Stimulated activated CD8-positive, alpha-beta memory T cell treated with anti-CD3 and anti-CD28 coated beads, Interleukin-12 subunit alpha, Interleukin-12 subunit beta, amount 100 ng/mL, for 4 hours (primary cell): ENCODE results near the gene SLX9.

ENCODE experiments used
- DNase-seq: peaks from one replicate; pipeline ENCODE4 v3.0.0-alpha.2; 2020; ENCODE audit warnings: low read depth

SLX9 gene

DNA sequence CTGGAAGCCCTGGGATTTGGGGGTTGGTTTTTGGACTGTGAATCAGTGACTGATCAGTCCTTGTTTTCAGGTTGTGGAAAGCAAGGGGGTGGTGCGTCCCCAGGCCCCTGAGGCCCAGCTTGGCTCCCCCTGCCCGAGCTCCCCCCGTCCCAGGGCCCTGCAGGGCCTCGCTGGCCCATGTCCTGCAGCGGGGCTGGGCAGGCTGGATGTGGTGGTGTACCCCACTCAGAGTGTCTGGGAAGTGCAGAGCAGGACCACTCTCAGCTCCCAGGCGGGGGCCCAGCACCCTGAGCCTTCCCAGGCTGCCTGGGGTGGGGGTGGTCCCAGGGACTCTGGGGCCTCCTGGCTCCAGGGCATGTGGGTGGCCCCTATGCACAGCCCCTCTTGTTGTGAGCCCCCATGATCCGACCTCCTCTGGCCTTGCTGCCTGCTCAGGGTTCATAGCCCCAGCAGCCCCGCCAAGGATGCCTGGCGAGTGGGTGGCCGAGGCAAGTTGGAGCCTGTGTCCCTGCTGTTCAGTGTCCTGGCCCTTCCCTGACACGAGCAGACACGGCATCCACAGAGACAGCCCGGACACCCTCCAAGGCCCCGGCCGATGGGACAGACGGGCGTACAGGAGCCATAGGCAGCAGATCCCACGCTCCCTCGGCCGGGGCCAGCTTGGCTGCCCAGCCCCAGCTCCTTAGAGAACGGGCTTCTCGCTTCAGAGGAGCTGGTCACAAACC lies 37.9 kb downstream of the SLX9 start:
- no peak for DNase-seq

- no peak for DNase-seq
Observed at GRCh38 chr21:44979687-44980561, 40.1 kb downstream of the SLX9 start.

DNA sequence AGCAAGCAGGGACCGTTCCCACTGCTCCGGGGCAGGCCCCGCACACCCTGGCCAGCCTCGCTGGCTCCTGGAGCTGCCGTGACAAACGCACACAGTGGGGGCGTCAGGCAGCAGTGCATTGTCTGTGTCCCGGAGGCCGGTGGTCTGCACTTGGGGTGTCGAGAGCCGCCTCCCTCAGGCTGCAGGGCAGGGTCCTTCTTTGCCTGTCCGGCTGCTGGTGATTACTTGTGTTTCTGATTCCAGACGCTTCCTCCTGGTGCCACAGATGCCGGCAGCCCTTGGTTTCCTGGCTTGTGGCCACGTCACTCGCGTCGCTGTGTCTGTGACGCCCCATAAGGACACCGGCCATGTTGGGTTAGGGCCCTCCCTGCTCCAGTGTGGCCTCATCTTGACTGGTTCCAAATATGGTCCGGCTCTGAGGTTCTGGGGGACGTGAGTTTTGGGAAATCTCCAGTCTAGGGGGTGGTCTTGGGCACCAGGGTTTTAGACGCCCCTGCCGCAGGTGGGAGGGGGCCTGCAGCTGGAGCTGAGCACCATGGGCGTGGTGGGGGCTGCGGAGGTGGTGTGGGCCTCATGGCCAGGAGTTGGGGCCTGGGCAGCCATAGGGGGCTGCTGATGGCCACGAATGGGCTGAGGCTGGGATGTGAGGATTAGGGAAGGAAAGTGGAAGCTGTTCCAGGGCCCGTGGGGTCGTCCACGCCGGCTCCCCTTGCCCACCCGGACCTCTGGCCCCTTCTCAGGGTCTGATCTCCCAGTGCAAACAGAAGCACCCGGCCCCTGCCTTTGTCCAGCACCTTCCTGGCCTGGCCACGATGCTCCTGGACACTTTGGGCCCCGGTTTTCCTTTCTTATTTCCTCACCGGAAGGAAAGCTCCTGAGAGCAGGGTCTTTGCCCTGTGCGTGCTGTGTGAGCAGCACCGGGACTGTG lies 41.0 kb downstream of the SLX9 start:
- DNase-seq = no peak

GRCh38 chr21:44982558-44983250 lies 42.9 kb downstream of the SLX9 start:
- no peak for DNase-seq

DNA sequence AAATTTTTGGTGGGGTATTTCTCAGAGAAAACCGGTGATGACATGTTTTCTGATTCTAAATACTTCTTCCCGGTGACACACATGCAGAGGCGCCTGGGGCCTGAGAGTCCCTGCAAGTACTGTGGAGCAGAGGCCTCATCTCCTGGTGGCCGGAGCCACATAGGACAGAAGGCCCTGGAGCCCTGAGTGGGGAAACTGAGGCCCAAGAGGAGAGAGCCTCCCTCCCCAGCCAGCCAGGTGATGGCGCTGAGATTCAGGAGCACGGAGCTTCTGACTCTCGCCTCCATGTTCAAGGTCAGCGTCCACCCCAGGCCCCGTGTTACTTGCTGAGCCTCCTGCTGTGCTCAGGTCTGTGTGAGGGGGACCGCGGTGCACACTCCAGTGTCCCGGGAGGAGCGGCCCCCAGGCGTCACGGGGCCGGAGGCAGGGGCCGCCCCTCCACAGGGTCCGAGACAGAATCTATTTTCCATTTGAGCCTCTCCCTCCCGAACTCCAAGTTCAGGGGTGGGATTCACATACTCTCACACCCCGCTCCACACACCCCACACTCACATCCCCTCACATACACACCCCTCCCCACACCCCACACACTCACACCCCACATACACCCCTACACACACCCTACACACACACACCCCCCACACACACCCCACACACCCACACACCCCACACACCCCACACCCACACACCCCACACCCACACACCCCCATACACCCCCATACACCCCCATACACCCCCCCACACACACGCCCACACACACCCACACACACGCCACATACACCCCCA lies 43.8 kb downstream of the SLX9 start:
- no peak for DNase-seq

- DNase-seq = no peak
Observed at GRCh38 chr21:44984428-44984791, 44.6 kb downstream of the SLX9 start.

DNA sequence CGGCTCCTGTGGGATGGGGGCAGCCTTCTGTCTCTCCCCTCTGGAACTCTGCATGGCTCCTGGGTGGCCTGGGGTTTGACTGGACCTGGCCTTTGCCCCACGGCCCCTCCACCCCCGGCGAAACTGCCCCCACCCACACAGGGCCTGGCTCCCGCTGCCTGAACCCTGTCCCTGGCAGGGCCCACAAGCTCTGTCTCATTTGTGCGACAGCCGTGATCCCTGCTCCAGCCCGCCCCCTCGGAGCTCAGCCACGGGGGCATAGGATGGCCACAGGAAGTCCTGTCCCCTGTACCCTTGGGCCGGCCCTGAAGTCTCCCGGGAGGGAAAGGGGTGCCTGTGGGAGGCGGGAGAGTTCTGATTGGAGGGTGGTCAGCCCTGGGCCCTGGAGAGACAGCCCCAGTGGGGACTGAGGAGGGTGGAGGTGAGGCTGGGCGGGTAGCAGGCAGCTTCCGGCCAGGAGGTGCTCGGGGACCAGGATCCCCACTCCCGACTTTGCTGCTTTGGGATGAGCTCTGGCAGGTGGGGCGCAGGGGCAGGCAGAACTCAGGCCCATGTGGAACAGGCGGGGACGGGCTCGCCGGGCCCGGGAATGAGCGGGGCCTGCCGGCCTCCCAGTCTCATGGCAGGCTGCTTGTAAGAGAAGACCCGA lies 45.1 kb downstream of the SLX9 start:
- DNase-seq = no peak

DNA sequence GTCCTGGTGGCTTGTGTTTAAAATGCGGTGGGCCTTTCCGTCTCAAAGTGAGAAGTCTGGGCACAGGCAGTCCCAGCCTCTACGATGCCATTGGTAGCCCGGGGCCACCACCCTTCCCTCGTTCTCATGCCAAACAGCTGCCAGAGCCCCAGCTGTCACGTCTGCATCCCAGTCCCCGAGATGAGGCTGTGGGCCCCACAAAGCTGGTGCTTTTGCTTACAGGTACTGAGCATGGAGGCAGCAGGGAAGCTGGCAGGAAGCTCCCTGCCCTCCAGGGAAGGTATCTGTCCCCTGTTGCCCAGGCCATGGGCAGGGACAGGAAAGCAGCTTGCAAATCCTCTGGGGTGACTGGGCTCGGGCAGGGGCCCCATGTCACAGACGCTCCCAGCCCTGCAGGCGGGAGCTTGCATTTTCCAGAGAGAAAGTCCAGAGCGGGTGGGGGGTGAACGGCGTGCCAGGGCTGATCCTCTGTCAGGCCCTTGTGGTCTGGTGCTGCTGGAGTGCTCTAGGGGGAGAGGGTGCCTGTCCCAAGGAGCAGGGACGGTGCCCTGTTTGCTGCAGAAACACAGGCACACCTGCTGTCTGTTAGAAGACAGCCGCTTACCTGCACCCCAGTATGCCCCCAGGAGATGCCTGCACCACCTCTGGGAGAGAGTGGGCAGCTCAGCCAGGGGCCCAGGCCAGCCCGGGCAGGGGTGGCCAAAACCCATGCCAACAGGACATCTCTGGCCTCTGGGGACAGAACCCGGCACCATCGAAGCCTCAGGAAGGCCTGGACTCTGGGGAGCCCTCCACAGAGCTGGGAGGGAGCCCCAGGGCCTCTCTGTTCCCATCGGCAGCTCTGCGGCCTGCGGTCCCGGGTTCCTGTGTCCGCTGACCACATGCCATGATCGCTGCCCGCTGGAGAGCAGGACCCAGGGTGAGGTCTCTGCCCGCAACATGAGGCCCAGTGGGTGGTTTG lies 45.9 kb downstream of the SLX9 start:
- no peak for DNase-seq

DNA sequence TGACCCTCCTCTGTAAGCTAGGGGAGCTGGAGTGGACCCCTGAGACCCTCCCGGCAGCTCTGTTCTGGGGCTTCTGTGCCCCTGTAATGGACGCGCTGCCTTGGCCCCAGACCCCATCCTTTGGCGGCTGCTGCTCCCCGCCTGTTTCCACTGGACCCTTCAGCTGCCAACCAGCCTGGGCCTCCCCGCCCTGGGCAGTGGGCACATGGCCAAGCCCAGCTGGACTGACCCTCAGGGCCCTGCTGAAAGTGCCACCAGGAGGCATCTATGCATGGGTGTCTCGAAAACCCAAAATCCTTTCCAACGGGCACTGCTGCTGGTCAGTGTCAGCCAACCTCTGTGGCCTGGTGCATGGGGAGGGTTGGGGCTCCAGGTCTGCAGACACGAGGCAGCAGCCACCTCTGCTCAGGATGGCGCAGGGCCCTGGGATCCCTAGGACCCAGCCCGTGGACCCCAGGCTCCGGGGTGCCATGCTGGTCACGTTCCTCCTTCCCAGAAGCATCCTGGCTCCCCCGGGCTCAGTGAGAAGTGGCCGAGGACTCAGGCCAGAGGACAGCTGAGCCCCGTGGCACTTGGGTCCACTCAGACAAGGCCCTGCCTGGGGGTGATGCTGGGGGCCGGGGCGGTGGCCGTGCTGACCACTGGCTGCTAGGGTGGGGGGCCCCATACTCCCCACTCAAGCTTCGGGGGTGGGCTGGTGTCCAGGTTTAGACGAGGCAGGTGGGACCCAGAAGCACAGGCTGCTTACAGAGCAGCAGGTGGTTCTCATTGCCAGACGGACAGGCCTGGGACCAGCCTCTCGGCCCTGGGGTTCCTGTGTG lies 46.9 kb downstream of the SLX9 start:
- no peak for DNase-seq

- DNase-seq = no peak
Observed at GRCh38 chr21:44987301-44987885, 47.6 kb downstream of the SLX9 start.

- no peak for DNase-seq
Observed at GRCh38 chr21:44987886-44988606, 48.2 kb downstream of the SLX9 start.

GRCh38 chr21:44988607-44989536 lies 49.0 kb downstream of the SLX9 start:
- DNase-seq = no peak

- no peak for DNase-seq
Observed at GRCh38 chr21:44989537-44989886, 49.7 kb downstream of the SLX9 start.

DNA sequence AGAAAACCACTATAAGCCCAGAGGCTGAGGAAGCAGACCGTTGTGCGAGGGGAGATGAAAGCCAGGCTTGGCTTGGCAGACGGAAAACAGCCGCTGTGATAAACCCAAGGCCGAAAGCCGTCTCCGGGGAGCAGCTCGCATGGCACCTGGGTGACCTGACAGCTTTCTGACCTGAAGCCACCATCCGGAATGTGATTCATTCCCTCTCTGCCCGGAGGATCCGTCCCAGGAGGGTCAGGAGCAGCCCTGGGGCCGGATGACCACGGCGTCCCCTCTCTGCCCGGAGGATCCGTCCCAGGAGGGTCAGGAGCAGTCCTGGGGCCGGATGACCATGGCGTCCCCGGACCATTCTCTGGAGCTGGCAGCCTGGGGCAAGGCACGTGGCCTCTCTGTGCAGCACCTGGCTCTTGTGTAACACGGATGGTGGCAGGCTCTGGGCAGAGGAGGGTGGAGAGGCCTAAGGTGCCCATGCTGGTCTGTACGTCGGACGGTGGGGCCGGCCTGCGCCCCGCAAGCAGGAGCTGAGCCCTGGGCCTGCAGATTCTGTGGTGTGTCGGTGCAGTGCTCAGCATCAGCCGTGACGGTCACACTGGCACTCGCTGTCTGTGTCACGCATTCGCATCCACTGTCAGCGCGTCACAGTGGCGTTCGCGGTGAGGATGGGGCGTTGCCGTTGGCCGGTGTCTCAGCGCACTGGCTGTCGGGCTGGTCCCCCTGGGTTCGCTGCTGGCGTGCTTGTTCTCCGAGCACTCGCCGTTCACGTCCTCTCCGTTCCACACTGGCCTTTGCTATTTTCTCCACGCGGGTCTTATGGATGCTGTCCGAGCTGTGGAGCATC lies 50.3 kb downstream of the SLX9 start:
- DNase-seq = no peak

GRCh38 chr21:44990921-44991320 lies 51.1 kb downstream of the SLX9 start:
- no peak for DNase-seq
